ENCODE results near the gene TGM1. TPM values are rescaled to one million over a fixed set of nuclear protein-coding genes. Genes with fewer than 3 reads are reported as not detected.

Gene TGM1
- total RNA-seq, 4 donors from 2014 or later, result 1.6 to 3.2 TPM; not detected in 2

GRCh38 chr14:24284501-24285035 is 21.6 kb upstream of the TGM1 start:
- no peaks in the 10 kb centered on the region for H3K4me1 ChIP-seq
- H3K4me3 ChIP-seq, result no peak overlapping the region
- H3K27ac ChIP-seq, result no peak overlapping the region
- no peak for DNase-seq
- intact Hi-C loops (cut with DNase I; ENCODE audit: low total_unique reads), result no loop called here
- TF ChIP-seq POLR2A (IDR thresholded peaks at IDR 0.05) (no peak), CTCF (IDR thresholded peaks at IDR 0.05) (no peak)
- H3K9me3 ChIP-seq, result no peaks in the 10 kb centered on the region
- no peaks in the 10 kb centered on the region for H3K27me3 ChIP-seq
- H3K36me3 ChIP-seq, result no peaks in the 10 kb centered on the region

- Histone ChIP-seq H3K9me3 (no peaks in the 10 kb centered on the region), H3K4me1 (no peaks in the 10 kb centered on the region), H3K27me3 (no peaks in the 10 kb centered on the region), H3K4me3 (no peak overlapping the region), H3K36me3 (no peaks in the 10 kb centered on the region), H3K27ac (no peak overlapping the region)
- intact Hi-C loops (cut with DNase I; ENCODE audit: low total_unique reads), result no loop called here
- no peak for TF ChIP-seq CTCF (IDR thresholded peaks at IDR 0.05)
- no peak for TF ChIP-seq POLR2A (IDR thresholded peaks at IDR 0.05)
- no peak for DNase-seq
These were observed 21.0 kb upstream of the TGM1 start for GRCh38 chr14:24283796-24284460.

GRCh38 chr14:24282736-24283135 is 19.8 kb upstream of the TGM1 start:
- no peaks in the 10 kb centered on the region for H3K36me3 ChIP-seq
- intact Hi-C loops (cut with DNase I; ENCODE audit: low total_unique reads), result no loop called here
- no peak overlapping the region for H3K4me3 ChIP-seq
- no peak overlapping the region for H3K27ac ChIP-seq
- no peaks in the 10 kb centered on the region for H3K27me3 ChIP-seq
- DNase-seq, result no peak
- no peak for TF ChIP-seq CTCF (IDR thresholded peaks at IDR 0.05)
- TF ChIP-seq POLR2A (IDR thresholded peaks at IDR 0.05), result no peak
- H3K4me1 ChIP-seq, result no peaks in the 10 kb centered on the region
- no peaks in the 10 kb centered on the region for H3K9me3 ChIP-seq

DNA sequence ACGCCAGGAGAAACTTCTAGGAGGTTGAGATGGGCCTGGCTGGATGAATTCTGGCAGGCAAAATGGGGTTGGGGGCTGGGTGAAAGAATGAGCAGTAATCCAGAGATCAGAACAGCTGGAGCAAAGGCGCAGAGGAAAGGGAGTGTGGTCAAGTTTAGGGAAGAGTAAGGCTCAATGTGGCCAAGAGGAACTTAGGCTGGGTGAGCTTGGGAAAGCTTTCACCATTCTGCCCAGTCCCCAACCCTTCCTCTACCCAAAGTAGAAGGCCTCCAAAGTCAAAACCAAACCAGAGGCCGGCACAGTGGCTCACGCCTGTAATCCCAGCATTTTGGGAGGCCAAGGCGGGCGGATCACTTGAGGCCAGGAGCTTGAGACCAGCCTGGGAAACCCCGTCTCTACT is 18.7 kb upstream of the TGM1 start:
- H3K27me3 ChIP-seq, result no peaks in the 10 kb centered on the region
- H3K9me3 ChIP-seq, result no peaks in the 10 kb centered on the region
- no peak overlapping the region for H3K4me3 ChIP-seq
- no peak for DNase-seq
- H3K36me3 ChIP-seq, result no peaks in the 10 kb centered on the region
- TF ChIP-seq POLR2A (IDR thresholded peaks at IDR 0.05), result no peak
- TF ChIP-seq CTCF (IDR thresholded peaks at IDR 0.05), result no peak
- no peaks in the 10 kb centered on the region for H3K4me1 ChIP-seq
- H3K27ac ChIP-seq, result no peak overlapping the region
- intact Hi-C loops (cut with DNase I; ENCODE audit: low total_unique reads), result no loop called here

DNA sequence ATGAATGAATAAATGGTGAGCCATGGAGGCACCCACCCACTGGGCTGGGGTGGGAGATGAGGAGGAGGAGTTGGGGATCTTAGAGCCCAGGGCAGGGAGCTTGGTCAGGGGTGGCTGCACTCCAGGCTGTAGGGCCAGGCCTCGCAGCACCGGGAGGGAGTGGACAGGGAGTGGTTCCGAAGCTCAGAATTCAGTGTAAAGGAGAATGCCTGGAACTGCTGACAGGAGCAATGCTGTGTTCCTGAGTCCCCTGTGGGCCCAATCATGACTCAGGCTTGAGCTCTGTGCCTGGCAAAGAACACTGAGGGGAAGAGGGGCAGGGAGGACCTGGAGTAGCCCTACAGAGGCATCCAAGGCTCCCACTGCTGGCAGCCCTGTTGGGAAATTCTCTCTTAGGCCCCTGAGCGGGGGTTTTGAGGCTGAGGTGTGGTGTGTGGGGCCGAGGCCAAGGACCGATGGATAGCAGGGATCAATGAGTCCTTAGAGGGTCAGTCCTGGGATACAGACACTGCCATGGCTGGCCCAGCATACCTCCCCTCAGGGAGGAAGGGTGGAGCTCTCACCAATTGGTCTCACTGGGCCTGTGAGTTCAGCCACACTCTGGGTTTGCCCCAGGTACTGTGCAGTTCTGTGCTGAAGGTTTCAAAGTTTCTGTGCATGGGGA is 18.0 kb upstream of the TGM1 start:
- Histone ChIP-seq H3K4me3 (no peak overlapping the region), H3K27ac (no peak overlapping the region), H3K36me3 (no peaks in the 10 kb centered on the region), H3K9me3 (no peaks in the 10 kb centered on the region), H3K27me3 (no peaks in the 10 kb centered on the region), H3K4me1 (no peaks in the 10 kb centered on the region)
- TF ChIP-seq POLR2A (IDR thresholded peaks at IDR 0.05) (no peak), CTCF (IDR thresholded peaks at IDR 0.05) (no peak)
- intact Hi-C loops (cut with DNase I; ENCODE audit: low total_unique reads), result no loop called here
- no peak for DNase-seq
